Measurements from ENCODE around the gene CAPZA1. TPM values are rescaled to one million over a fixed set of nuclear protein-coding genes. Genes with fewer than 3 reads are reported as not detected.

CAPZA1 gene
- total and polyA plus RNA-seq, 2 experiments from 2014 or later: 273 to 279 TPM

DNA sequence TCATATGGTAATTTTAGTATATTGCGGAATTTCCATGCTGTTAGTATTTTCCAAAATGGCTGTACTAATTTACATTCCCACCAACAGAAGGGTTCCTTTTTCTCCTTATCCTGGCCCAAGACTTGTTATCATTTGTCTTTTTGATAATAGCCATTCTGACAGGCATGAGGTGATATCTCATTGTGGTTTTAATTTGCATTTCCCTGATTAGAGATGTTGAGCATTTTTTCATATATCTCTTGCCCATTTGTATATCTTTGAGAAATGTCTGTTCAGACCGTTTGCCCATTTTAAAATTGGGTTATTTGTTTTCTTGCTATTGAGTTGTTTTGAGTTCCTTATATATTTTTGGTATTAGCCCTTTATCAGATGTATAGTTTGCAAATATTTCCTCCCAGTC is 14.0 kb downstream of the CAPZA1 start:
- H3K4me2 ChIP-seq (ENCODE audit: unreplicated experiment): no peak overlapping the region
- no peaks in the 10 kb centered on the region for H3K9me2 ChIP-seq (ENCODE audit: insufficient read depth)
- peaks cover 56% of the 10 kb centered on the region; the same call in 1 of the 2 replicates for H4K20me1 ChIP-seq (ENCODE audit: insufficient read depth)
- WGBS, 2 experiments (ENCODE audit: low coverage in 1 of 2, low lambda C conversion rate in 2 of 2, missing lambda C conversion rate in 2 of 2): 90 to 99% methylated on average over 2 of the region's 2 CpGs
- H3K4me1 ChIP-seq (ENCODE audit: insufficient read depth): peaks cover 30% of the 10 kb centered on the region
- no peak overlapping the region for H2AFZ ChIP-seq
- H3K79me2 ChIP-seq (ENCODE audit: insufficient read depth): peaks cover 100% of the 10 kb centered on the region
- peaks cover 37% of the 10 kb centered on the region for H3F3A ChIP-seq (ENCODE audit: insufficient read depth)
- DNase-seq: no peak
- H3K9ac ChIP-seq: no peak overlapping the region
- no peak overlapping the region for H3K4me3 ChIP-seq
- no peak overlapping the region for H3K27ac ChIP-seq
- in situ Hi-C loops (cut with MboI): no loop called here
- H3K27me3 ChIP-seq (replicated peaks; ENCODE audit: insufficient read depth): no peaks in the 10 kb centered on the region
- peaks cover 9% of the 10 kb centered on the region for H3K36me3 ChIP-seq (ENCODE audit: low read depth)
- no peaks in the 10 kb centered on the region for H3K9me3 ChIP-seq (ENCODE audit: low read depth)
- TF ChIP-seq EZH2phosphoT487 (IDR thresholded peaks at IDR 0.05; ENCODE audit: insufficient read depth, low read depth) (no peak), EZH2 (IDR thresholded peaks at IDR 0.05; ENCODE audit: insufficient read depth, poor library complexity, severe bottlenecking) (no peak)

DNA sequence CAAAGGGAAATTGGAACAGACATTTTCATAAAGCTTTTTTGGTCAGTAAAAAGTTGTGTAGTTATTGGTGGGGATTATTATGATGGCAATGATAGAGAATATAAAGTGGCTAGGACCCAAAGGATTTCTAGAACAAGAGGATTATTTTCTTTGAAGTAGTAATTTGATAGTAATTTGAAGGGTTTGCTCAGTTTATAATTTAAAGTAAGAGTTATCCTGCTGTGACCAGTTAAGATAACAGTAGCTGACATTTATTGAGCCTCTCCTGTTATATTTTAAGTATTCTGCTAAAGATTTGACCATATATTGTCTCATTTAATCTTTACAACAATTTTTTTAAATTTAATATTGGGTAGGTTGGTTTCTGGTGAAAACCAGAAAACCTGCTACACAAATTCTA is 14.7 kb downstream of the CAPZA1 start:
- in situ Hi-C loops (cut with MboI): no loop called here
- H4K20me1 ChIP-seq (ENCODE audit: insufficient read depth): peaks cover 53% of the 10 kb centered on the region; the same call in 1 of the 2 replicates

DNA sequence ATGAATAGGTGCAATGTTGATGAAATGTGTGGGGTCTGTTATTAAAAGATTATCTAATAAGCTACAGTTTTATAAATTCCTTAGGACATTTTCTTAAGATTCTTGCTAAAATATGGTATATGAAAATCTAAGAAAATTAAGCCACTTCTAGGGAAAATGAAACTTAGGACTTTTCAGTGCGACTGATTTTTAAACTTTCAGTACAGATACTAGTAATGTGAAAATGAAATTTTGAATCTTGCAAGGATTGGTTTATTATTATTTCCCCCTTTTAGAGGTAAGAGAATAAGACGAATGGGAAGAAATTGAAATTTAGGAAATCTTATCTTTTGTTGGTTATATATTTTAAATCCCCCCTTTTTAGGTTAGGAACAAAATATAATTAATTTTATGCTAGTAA is 16.4 kb downstream of the CAPZA1 start:
- H3K4me2 ChIP-seq (ENCODE audit: unreplicated experiment): peak overlapping the region; percentile 51

More for the DNA sequence above, 14.7 kb downstream of the CAPZA1 start:
- Histone ChIP-seq H3K27ac (no peak overlapping the region), H3K9me2 (ENCODE audit: insufficient read depth) (no peaks in the 10 kb centered on the region), H3K79me2 (ENCODE audit: insufficient read depth) (peaks cover 100% of the 10 kb centered on the region), H2AFZ (no peak overlapping the region), H3K4me2 (ENCODE audit: unreplicated experiment) (no peak overlapping the region), H3K9ac (no peak overlapping the region), H3K4me3 (no peak overlapping the region), H3F3A (ENCODE audit: insufficient read depth) (peaks cover 41% of the 10 kb centered on the region), H3K27me3 (replicated peaks; ENCODE audit: insufficient read depth) (no peaks in the 10 kb centered on the region), H3K36me3 (ENCODE audit: low read depth) (peaks cover 9% of the 10 kb centered on the region), H3K9me3 (ENCODE audit: low read depth) (no peaks in the 10 kb centered on the region), H3K4me1 (ENCODE audit: insufficient read depth) (peaks cover 30% of the 10 kb centered on the region)
- TF ChIP-seq EZH2 (IDR thresholded peaks at IDR 0.05; ENCODE audit: insufficient read depth, poor library complexity, severe bottlenecking) (no peak), EZH2phosphoT487 (IDR thresholded peaks at IDR 0.05; ENCODE audit: insufficient read depth, low read depth) (no peak)
- DNase-seq: no peak

DNA sequence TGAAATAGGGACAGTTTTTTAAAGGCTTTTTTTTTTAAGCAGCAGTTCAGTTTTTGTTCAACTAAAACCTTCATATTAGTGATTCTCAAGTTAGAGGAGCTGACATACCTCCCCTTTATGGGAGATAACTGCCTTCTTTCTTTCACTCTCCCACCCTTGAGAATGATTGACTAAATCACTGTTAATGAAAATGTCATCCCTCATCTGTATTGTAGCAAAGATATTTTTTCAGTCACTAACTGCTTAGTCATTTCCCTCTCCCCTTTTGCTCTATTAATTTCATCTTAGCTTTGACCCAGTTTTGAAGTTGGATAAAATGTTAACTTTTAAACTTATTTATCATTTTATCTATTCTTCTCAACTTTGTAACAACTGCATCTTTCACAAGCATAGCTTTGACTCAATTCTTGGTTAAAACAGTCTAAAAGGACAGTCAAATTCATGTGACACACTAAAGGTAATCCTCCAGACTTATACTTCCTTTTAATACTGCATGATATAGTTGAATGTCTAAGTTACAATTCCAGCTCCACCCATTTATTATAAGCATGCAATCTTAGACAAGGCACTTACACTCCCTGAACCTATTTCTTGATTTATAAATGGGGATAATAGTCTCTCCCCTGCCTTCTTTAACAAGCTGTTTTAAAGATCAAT is 17.1 kb downstream of the CAPZA1 start:
- H3K27me3 ChIP-seq (replicated peaks; ENCODE audit: insufficient read depth): no peaks in the 10 kb centered on the region
- peak overlapping the region; percentile 68 for H3K27ac ChIP-seq
- peaks cover 39% of the 10 kb centered on the region; the same call in 1 of the 2 replicates for H4K20me1 ChIP-seq (ENCODE audit: insufficient read depth)
- no peaks in the 10 kb centered on the region; the same call in 1 of the 2 replicates for H3K36me3 ChIP-seq (ENCODE audit: low read depth)
- H3K9ac ChIP-seq: peak overlapping the region; percentile 25
- no peaks in the 10 kb centered on the region for H3K9me2 ChIP-seq (ENCODE audit: insufficient read depth)
- no peak for TF ChIP-seq EZH2phosphoT487 (IDR thresholded peaks at IDR 0.05; ENCODE audit: insufficient read depth, low read depth)
- no peak for TF ChIP-seq EZH2 (IDR thresholded peaks at IDR 0.05; ENCODE audit: insufficient read depth, poor library complexity, severe bottlenecking)
- H3K79me2 ChIP-seq (ENCODE audit: insufficient read depth): peaks cover 93% of the 10 kb centered on the region
- no peak overlapping the region for H2AFZ ChIP-seq
- H3K4me1 ChIP-seq (ENCODE audit: insufficient read depth): peaks cover 30% of the 10 kb centered on the region
- peak overlapping the region; percentile 51 for H3K4me2 ChIP-seq (ENCODE audit: unreplicated experiment)
- no peaks in the 10 kb centered on the region for H3K9me3 ChIP-seq (ENCODE audit: low read depth)
- peak; percentile 26 for DNase-seq
- H3K4me3 ChIP-seq: peak overlapping the region; percentile 10; the same call in 1 of the 2 replicates
- in situ Hi-C loops (cut with MboI): no loop called here
- peaks cover 40% of the 10 kb centered on the region for H3F3A ChIP-seq (ENCODE audit: insufficient read depth)

More for the DNA sequence above, 16.4 kb downstream of the CAPZA1 start:
- Histone ChIP-seq H3K9me3 (ENCODE audit: low read depth) (no peaks in the 10 kb centered on the region), H3K79me2 (ENCODE audit: insufficient read depth) (peaks cover 93% of the 10 kb centered on the region), H3K36me3 (ENCODE audit: low read depth) (peaks cover 3% of the 10 kb centered on the region; the same call in 1 of the 2 replicates), H2AFZ (no peak overlapping the region), H3K9me2 (ENCODE audit: insufficient read depth) (no peaks in the 10 kb centered on the region), H3F3A (ENCODE audit: insufficient read depth) (peaks cover 42% of the 10 kb centered on the region), H3K27ac (peak overlapping the region; percentile 68; the same call in 1 of the 2 replicates), H3K4me1 (ENCODE audit: insufficient read depth) (peaks cover 30% of the 10 kb centered on the region), H3K9ac (no peak overlapping the region), H4K20me1 (ENCODE audit: insufficient read depth) (peaks cover 45% of the 10 kb centered on the region; the same call in 1 of the 2 replicates), H3K27me3 (replicated peaks; ENCODE audit: insufficient read depth) (no peaks in the 10 kb centered on the region), H3K4me3 (no peak overlapping the region)
- in situ Hi-C loops (cut with MboI): no loop called here
- no peak for DNase-seq
- TF ChIP-seq EZH2 (IDR thresholded peaks at IDR 0.05; ENCODE audit: insufficient read depth, poor library complexity, severe bottlenecking) (no peak), EZH2phosphoT487 (IDR thresholded peaks at IDR 0.05; ENCODE audit: insufficient read depth, low read depth) (no peak)
- 72 to 77% methylated on average over 2 of the region's 2 CpGs for WGBS, 2 experiments (ENCODE audit: low coverage in 1 of 2, low lambda C conversion rate in 2 of 2, missing lambda C conversion rate in 2 of 2)

Data from GM23248 (cell line).